ENCODE data around the gene RHEX.
"Not testable (repeated sequence)": the region's sequence is repeated elsewhere in the genome, so short reads cannot be mapped to it uniquely, and the experiment has no call there.

RHEX gene

DNA sequence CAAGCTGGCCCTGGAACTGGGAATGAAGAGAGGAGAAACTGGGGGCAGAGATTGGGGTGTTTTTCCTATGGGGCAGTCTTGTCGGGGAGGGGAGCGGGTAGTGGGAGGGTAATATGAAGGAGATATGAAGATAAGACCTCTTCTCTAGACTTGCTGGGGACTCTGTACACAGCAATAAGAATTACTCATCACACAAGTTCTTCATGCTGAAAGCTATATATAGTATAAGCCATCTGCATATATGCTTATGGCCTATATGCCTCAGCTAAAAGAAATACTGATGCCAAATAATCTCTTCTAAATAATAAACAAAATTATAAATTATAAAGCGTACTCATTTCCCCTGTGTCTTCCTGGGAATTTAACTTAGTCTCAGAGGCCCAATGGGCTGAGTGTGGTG, 7.9 kb downstream of the RHEX start:
- no peak for DNase-seq

DNA sequence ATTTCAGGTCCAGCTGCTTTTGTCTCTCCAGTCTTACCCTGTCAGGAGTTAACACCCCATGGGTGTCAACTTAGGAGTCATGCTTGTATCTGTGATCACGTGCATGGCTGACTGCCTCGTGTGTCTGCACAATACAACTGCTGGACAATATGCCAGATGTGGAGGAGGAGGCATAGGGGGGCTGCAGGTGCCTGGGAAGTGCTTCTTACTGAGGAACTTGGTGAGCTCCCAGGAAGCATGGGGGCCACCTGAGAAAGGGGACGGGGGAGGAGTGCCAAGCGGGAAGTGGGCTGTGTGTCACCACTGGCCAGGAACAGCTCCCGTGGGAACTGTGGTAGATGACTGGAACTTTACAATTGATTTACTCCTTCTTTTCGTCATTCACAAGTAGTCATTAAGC, 9.5 kb downstream of the RHEX start:
- no peak for DNase-seq

GRCh38 chr1:206064001-206064400, 11.0 kb downstream of the RHEX start:
- not testable (repeated sequence) for DNase-seq

DNA sequence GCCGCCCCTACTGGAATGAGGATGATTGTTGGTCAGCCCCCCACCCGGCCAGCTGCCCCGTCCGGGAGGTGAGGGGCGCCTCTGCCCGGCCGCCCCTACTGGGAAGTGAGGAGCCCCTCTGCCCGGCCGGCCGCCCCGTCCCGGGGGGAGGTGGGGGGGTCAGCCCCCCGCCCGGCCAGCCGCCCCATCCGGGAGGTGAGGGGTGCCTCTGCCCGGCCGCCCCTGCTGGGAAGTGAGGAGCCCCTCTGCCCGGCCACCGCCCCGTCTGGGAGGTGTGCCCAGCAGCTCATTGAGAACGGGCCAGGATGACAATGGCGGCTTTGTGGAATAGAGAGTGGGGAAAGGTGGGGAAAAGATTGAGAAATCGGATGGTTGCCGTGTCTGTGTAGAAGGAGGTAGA, 11.5 kb downstream of the RHEX start:
- DNase-seq = not testable (repeated sequence)

GRCh38 chr1:206065547-206066145, 12.7 kb downstream of the RHEX start:
- DNase-seq = no peak

GRCh38 chr1:206066479-206067171, 13.7 kb downstream of the RHEX start:
- no peak for DNase-seq

- no peak for DNase-seq
These were observed 14.7 kb downstream of the RHEX start for GRCh38 chr1:206067486-206068227.

GRCh38 chr1:206068314-206068713, 15.3 kb downstream of the RHEX start:
- DNase-seq = no peak

GRCh38 chr1:206070627-206071304, 17.8 kb downstream of the RHEX start:
- DNase-seq = no peak

GRCh38 chr1:206074839-206075238, 21.9 kb downstream of the RHEX start:
- no peak for DNase-seq

GRCh38 chr1:206075786-206076755, 23.1 kb downstream of the RHEX start:
- no peak for DNase-seq

DNA sequence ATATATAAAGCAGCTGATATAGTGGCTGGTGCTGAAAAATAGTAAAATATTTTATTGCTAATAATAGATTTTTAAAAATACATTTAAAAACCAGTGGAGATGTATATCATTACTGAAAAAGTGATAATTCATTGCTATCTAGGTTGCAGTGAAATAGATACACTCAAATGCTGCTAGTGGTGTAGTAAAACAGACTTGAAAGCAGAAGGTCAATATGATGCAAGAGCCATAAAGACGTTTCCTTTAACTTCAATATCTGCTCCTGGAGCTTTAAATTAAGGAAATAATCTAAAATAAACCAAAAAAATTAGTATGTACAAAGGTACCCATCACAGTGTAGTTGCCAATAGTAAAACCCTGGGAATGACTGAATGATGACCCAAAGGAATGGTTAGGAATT, 26.2 kb downstream of the RHEX start:
- no peak for DNase-seq

- DNase-seq = no peak
These were observed 27.2 kb downstream of the RHEX start for GRCh38 chr1:206080026-206080820.

DNA sequence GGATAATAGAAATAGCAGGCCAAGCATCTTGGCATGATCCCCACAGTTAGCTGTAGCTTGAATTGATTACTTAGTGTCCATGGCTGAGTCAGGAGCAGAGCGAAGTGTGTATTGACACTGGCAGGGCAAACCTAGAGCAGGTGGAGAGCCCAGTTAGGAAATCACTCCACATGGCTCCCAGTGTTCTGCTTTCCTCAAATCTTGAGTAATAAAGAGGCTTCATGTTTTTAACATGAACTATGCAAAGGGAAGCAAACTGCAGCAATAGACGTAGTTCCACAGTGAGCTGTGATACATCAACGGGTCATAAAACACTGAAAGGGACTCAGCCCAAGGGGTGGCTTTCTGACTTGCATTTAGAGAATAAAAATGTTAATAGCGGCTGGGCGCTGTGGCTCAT, 28.9 kb downstream of the RHEX start:
- DNase-seq = no peak

GRCh38 chr1:206082831-206083695, 30.1 kb downstream of the RHEX start:
- DNase-seq = no peak

- no peak for DNase-seq
These were observed 30.8 kb downstream of the RHEX start for GRCh38 chr1:206083750-206084149.

DNA sequence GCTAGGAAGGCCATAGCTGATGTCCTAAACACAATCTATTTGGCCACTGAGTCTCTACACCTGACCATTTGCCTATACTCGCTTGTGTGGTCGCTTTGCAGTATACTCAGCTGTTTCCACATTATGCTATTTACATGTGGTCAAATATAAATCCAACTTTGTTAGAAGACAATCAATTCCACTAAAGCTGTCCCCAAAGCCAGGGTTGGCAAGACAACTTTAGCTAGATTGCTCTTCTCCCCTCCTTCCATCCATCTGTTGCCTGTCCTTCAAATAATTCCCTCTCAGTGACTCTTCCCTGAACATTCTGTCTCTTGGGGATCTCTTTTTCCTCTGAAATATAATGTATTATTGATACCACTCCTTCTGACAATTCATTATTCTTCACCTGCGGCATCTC, 34.1 kb downstream of the RHEX start:
- no peak for DNase-seq

DNA sequence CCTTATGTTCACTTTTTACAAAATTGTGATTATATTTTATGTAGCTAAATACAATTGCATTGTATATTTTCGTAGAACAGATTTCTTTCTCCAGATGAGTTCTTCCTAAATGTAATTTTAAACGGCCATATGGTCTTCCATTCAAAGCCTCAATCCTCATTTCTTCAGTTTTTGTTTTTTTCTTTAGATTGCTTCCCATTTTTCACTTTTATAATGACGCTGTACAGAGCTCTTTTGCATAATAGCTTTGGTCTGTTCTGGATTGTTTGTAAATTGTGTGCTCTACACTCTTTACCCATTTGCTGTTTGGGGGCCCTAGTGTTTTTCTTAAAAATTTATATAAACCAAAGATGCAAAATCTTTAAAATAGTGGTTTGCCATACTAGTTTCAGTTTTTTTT, 36.4 kb downstream of the RHEX start:
- DNase-seq = no peak

GRCh38 chr1:206094024-206094423, 41.1 kb downstream of the RHEX start:
- DNase-seq = no peak

- DNase-seq = no peak
These were observed 44.4 kb downstream of the RHEX start for GRCh38 chr1:206097381-206097780.

Measured in activated naive CD4-positive, alpha-beta T cell treated with anti-CD3 and anti-CD28 coated beads, Interleukin-2, amount 50 U/mL, for 16 hours (primary cell).